OCI-LY3 (cell line): ENCODE measurements around the gene TXNDC17.

ENCODE experiments used
- H2AFZ ChIP-seq: fragments of 200-600, 300-600 bp; shearing (Covaris generic); 2 replicates; pipeline ENCODE4 v1.6.0; 2014; ENCODE audit warnings: antibody characterized with exemption, low read depth, low read length
- H3K27ac ChIP-seq: fragments of 200-600, 300-600 bp; sonication (generic); 2 replicates; pipeline ENCODE4 v1.5.1; 2014; ENCODE audit warnings: mild to moderate bottlenecking, low read length, moderate library complexity, mixed read lengths
- H3K27me3 ChIP-seq: fragments of 200-600, 300-600 bp; sonication (generic); 2 replicates; pipeline ENCODE4 v1.6.1; 2014; ENCODE audit warnings: low read depth, low read length, mixed read lengths
- H3K36me3 ChIP-seq: fragments of 200-600, 300-600 bp; sonication (generic); replicated peaks from 2 replicates; pipeline ENCODE3; 2014; ENCODE audit warnings: low read depth, low read length, mixed read lengths
- H3K4me1 ChIP-seq: fragments of 300-600, 200-600 bp; sonication (generic); 2 replicates; pipeline ENCODE4 v1.6.1; 2014; ENCODE audit warnings: low read length, mixed read lengths
- H3K4me2 ChIP-seq: fragments of 200-600, 300-600 bp; sonication (generic); 2 replicates; pipeline ENCODE4 v1.6.1; 2014; ENCODE audit warnings: low read length, mixed read lengths
- H3K4me3 ChIP-seq: fragments of 300-600, 200-600 bp; sonication (generic); 2 replicates; pipeline ENCODE4 v1.5.1; 2014; ENCODE audit warnings: antibody characterized with exemption, mild to moderate bottlenecking, low read length, moderate library complexity
- H3K79me2 ChIP-seq: fragments of 300-600, 200-600 bp; shearing (Covaris generic); 2 replicates; pipeline ENCODE4 v1.6.1; 2014; ENCODE audit warnings: mild to moderate bottlenecking, low read length, mixed read lengths
- H3K9ac ChIP-seq: fragments of 300-600, 200-600 bp; shearing (Covaris generic); 2 replicates; pipeline ENCODE4 v1.6.0; 2014; ENCODE audit warnings: mild to moderate bottlenecking, low read length, moderate library complexity
- H3K9me3 ChIP-seq: fragments of 200-600, 300-600 bp; shearing (Covaris generic); 2 replicates; pipeline ENCODE4 v1.6.1; 2014; ENCODE audit warnings: low read length, mixed read lengths; ENCODE audit not compliant: insufficient read depth
- H4K20me1 ChIP-seq: fragments of 200-600, 300-600 bp; sonication (generic); 2 replicates; pipeline ENCODE4 v1.6.1; 2016; ENCODE audit warnings: low read length, mixed read lengths; ENCODE audit not compliant: insufficient read depth
- CTCF ChIP-seq: fragments of 200-600, 300-600 bp; sonication (generic); IDR thresholded peaks from 2 replicates; pipeline ENCODE4 v1.5.1; 2014; ENCODE audit warnings: antibody characterized with exemption, low read length, low read depth
- EZH2phosphoT487 ChIP-seq: fragments of 200-600 bp; shearing (Covaris generic); IDR thresholded peaks from 2 replicates; pipeline ENCODE4 v1.6.1; 2018; ENCODE audit warnings: antibody characterized with exemption, mixed run types, low read depth

TXNDC17 gene

GRCh38 chr17:6666557-6666956 lies 25.7 kb downstream of the TXNDC17 start:
- Histone ChIP-seq H3K27me3 (no peaks in the 10 kb centered on the region), H3K9me3 (no peaks in the 10 kb centered on the region), H3K36me3 (no peaks in the 10 kb centered on the region), H3K4me3 (no peak overlapping the region), H3K27ac (no peak overlapping the region), H4K20me1 (no peaks in the 10 kb centered on the region), H3K4me2 (no peak overlapping the region), H2AFZ (no peak overlapping the region), H3K9ac (no peak overlapping the region), H3K79me2 (no peaks in the 10 kb centered on the region), H3K4me1 (peaks cover 2% of the 10 kb centered on the region)
- TF ChIP-seq CTCF, result no peak

GRCh38 chr17:6667516-6667915 lies 26.7 kb downstream of the TXNDC17 start:
- Histone ChIP-seq H3K4me1 (no peaks in the 10 kb centered on the region), H3K9me3 (no peaks in the 10 kb centered on the region), H2AFZ (no peak overlapping the region), H4K20me1 (no peaks in the 10 kb centered on the region), H3K36me3 (no peaks in the 10 kb centered on the region), H3K4me3 (no peak overlapping the region), H3K9ac (no peak overlapping the region), H3K27me3 (no peaks in the 10 kb centered on the region), H3K27ac (no peak overlapping the region), H3K4me2 (no peak overlapping the region), H3K79me2 (no peaks in the 10 kb centered on the region)
- TF ChIP-seq EZH2phosphoT487 (no peak), CTCF (no peak)

GRCh38 chr17:6668219-6668618 lies 27.4 kb downstream of the TXNDC17 start:
- Histone ChIP-seq H3K4me1 (no peaks in the 10 kb centered on the region), H3K27ac (no peak overlapping the region), H3K36me3 (no peaks in the 10 kb centered on the region), H3K27me3 (no peaks in the 10 kb centered on the region), H3K4me2 (no peak overlapping the region), H3K4me3 (no peak overlapping the region), H2AFZ (no peak overlapping the region), H4K20me1 (no peaks in the 10 kb centered on the region), H3K9ac (no peak overlapping the region), H3K79me2 (no peaks in the 10 kb centered on the region), H3K9me3 (no peaks in the 10 kb centered on the region)
- TF ChIP-seq EZH2phosphoT487 (no peak), CTCF (no peak)

GRCh38 chr17:6668727-6669425 lies 28.0 kb downstream of the TXNDC17 start:
- Histone ChIP-seq H3K36me3 (no peaks in the 10 kb centered on the region), H3K27ac (no peak overlapping the region), H3K9ac (no peak overlapping the region), H3K4me2 (no peak overlapping the region), H4K20me1 (no peaks in the 10 kb centered on the region), H3K4me1 (no peaks in the 10 kb centered on the region), H2AFZ (no peak overlapping the region), H3K9me3 (no peaks in the 10 kb centered on the region), H3K4me3 (no peak overlapping the region), H3K79me2 (no peaks in the 10 kb centered on the region), H3K27me3 (no peaks in the 10 kb centered on the region)
- TF ChIP-seq CTCF, result no peak
- TF ChIP-seq EZH2phosphoT487, result no peak
